GM18505 (cell line): Measurements from ENCODE around the gene HMOX2.

Experiments used
- ATAC-seq: cut with Tn5 transposase; IDR thresholded peaks from one replicate; pipeline ENCODE4 v1.9.1; 2021; ENCODE audit not compliant: unreplicated experiment
- POLR2A ChIP-seq: IDR thresholded peaks from 4 replicates; pipeline ENCODE4 v1.6.1; 2011; ENCODE audit warnings: borderline replicate concordance; ENCODE audit not compliant: insufficient read depth, insufficient read length; ENCODE audit errors: extremely low read depth

Gene HMOX2

GRCh38 chr16:4532238-4532637, 56.0 kb downstream of the HMOX2 start:
- TF ChIP-seq POLR2A: no peak
- ATAC-seq: no peak

- no peak for ATAC-seq
- TF ChIP-seq POLR2A: no peak
Observed at GRCh38 chr16:4533490-4533889, 57.3 kb downstream of the HMOX2 start.

- no peak for TF ChIP-seq POLR2A
- ATAC-seq: no peak
Observed at GRCh38 chr16:4534151-4534790, 58.1 kb downstream of the HMOX2 start.

- TF ChIP-seq POLR2A: no peak
- no peak for ATAC-seq
Observed at GRCh38 chr16:4535627-4536108, 59.5 kb downstream of the HMOX2 start.

GRCh38 chr16:4536391-4537106, 60.4 kb downstream of the HMOX2 start:
- TF ChIP-seq POLR2A: no peak
- no peak for ATAC-seq

GRCh38 chr16:4537376-4538343, 61.5 kb downstream of the HMOX2 start:
- no peak for TF ChIP-seq POLR2A
- peak; percentile 13 for ATAC-seq

- peak; percentile 87 for ATAC-seq
- TF ChIP-seq POLR2A: peak; percentile 81
Observed at GRCh38 chr16:4538350-4539235, 62.4 kb downstream of the HMOX2 start, which contains the start of gene CDIP1. TSS of gene CDIP1 (minus strand) at chr16:4538773. CDS start at chr16:4514130, 24,643 bp downstream.

- no peak for ATAC-seq
- TF ChIP-seq POLR2A: no peak
Observed at GRCh38 chr16:4539716-4540284, 63.6 kb downstream of the HMOX2 start.

- no peak for ATAC-seq
- no peak for TF ChIP-seq POLR2A
Observed at GRCh38 chr16:4544473-4544872, 68.3 kb downstream of the HMOX2 start.

- no peak for TF ChIP-seq POLR2A
- ATAC-seq: no peak
Observed at GRCh38 chr16:4548124-4548523, 71.9 kb downstream of the HMOX2 start.

GRCh38 chr16:4550591-4550990, 74.4 kb downstream of the HMOX2 start:
- ATAC-seq: no peak
- TF ChIP-seq POLR2A: no peak

- no peak for ATAC-seq
- no peak for TF ChIP-seq POLR2A
Observed at GRCh38 chr16:4552541-4552940, 76.3 kb downstream of the HMOX2 start.

- no peak for ATAC-seq
- no peak for TF ChIP-seq POLR2A
Observed at GRCh38 chr16:4556112-4556511, 79.9 kb downstream of the HMOX2 start, which contains the start of gene C16orf96. TSS of gene C16orf96 (plus strand) at chr16:4556340. CDS start at chr16:4556490, 150 bp downstream.

GRCh38 chr16:4556580-4556979, 80.4 kb downstream of the HMOX2 start:
- no peak for ATAC-seq
- no peak for TF ChIP-seq POLR2A
